ENCODE results near the gene GUCY2C.

Gene GUCY2C

GRCh38 chr12:14567351-14568162 is 128.8 kb downstream of the GUCY2C start, which contains the start of gene PLBD1:
Gene PLBD1, minus strand, starts transcription at chr12:14567883. Its CDS starts 187 bp downstream, at chr12:14567696.
- DNase-seq, result peak; percentile 78

- no peak for DNase-seq
These were observed 132.0 kb downstream of the GUCY2C start for GRCh38 chr12:14564336-14564959.

GRCh38 chr12:14563046-14563445 is 133.4 kb downstream of the GUCY2C start:
- no peak for DNase-seq
